ENCODE data around the gene SUMO3.

- TF ChIP-seq CTCF (IDR thresholded peaks at IDR 0.05; ENCODE audit: low read depth, low read length, missing input control) (no peak), MAX (IDR thresholded peaks at IDR 0.05) (no peak), EGR1 (IDR thresholded peaks at IDR 0.05; ENCODE audit: low read depth in 2 of 2) (no peak), REST (IDR thresholded peaks at IDR 0.05) (no peak), TAF1 (conservative IDR thresholded peaks at IDR 0.05) (no peak), FOXA1 (IDR thresholded peaks at IDR 0.05) (no peak), RXRA (IDR thresholded peaks at IDR 0.05) (no peak), JUND (IDR thresholded peaks at IDR 0.05) (no peak), YY1 (IDR thresholded peaks at IDR 0.05) (no peak), SP1 (IDR thresholded peaks at IDR 0.05) (no peak), ZBTB33 (IDR thresholded peaks at IDR 0.05) (no peak), ATF3 (IDR thresholded peaks at IDR 0.05) (no peak), GABPA (IDR thresholded peaks at IDR 0.05 in 1 of 2, conservative IDR thresholded peaks at IDR 0.05 in 1 of 2) (no peak)
Measured at GRCh38 chr21:44822484-44823178, 4.8 kb upstream of the SUMO3 start.
